Measurements from ENCODE around the gene EFCAB11.

EFCAB11 gene

DNA sequence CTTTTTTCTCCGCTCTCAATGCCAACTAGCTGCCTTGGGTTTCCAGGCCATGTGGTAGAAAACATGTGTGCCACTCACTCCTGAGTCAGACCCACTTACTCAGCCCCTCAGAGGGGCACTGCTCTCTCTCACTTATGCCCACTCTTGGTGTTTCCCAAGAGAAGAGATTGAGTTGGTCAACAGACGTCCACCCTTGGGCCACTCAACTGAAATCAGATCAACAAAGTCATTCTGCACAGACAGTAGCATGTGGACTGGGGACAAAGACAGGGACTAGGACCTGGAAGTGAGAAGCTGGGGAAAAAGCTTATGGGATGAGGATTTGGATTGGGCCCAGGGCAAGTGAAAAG lies 161.2 kb downstream of the EFCAB11 start:
- Histone ChIP-seq H3K27ac (peak overlapping the region in 4 of 21 experiments; percentile 17 to 74 (median 66)), H3K4me3 (no peak overlapping the region)

DNA sequence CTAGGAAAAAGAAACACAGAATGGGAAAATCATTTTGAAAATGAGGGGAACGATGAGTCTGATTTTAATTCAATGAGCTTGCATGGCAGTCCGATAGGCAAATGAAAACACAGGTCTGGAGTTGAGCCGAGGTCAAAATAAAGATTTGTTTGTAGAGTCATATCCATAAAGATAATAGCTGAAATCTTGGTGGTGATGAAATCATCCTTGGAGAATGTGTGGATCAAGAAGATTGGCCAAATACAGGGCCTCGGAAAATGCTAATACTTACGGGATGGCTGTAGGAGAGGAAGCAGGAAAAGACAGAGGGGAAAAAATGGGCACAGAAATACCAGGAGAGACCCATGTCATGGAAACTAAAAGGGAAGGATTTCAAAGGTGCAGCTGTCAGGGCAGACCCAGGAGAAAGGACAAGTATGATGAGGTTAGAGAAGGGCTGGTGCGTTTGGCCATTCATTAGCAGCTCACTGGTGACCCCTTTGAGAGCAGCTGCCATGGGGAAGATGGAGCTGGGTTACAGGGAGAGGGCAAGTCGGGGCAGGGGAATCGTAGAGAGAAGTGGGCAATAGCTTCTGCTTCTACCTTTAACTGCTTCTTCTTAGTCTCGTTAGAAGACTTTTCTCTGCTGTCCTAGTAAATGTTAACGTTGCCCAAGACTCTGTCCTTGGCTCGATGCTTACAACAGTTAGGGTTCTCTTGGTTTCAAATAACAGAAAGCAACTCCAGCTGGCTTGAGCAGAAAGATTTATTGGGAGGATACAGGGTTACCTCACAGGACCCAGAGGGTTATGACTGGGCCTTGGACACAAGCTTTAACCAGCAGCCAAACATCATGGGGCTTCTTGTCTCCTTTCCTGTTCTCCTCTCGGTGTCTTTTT lies 161.8 kb downstream of the EFCAB11 start:
- Histone ChIP-seq H3K4me3 (no peak overlapping the region), H3K27ac (peak overlapping the region in 4 of 21 experiments; percentile 17 to 74 (median 66))

DNA sequence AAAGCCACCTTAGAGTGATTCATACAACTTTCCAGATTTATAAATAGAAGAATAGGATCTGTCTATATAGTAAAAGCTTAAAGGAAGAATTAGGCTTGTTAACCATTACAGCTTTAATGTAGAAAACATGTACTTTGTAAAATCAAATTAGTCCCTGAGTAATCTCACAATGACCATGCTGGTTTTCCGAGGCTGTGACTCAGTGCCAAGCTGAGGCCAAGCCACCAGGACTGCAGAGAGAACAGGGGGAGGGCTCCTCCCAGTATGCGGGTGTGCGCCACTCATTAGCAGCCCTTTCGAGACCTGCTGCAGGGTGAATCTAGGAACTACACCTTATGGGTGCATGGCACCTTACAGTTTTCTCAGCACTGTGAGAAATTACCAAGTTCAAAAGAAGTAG lies 167.0 kb downstream of the EFCAB11 start:
- H3K4me3 ChIP-seq: no peak overlapping the region
- H3K27ac ChIP-seq: no peak overlapping the region

DNA sequence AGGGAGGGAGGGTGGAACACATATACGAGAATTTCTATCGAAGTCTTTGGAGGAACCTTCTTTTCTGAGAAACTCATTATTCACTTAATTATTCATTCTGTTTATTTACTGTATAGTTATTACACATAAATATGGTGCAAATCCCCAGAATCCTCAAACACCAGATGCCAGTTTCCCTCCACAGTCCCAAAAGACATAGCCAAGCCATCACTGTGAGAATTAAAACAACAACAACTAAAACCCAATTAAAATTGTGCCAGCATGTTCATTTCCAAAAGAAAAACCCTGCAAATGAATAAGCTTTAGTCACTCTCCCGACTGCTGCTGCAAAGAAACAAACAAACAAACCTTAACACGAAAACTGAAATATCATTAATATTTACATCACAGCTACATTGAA lies 173.5 kb downstream of the EFCAB11 start:
- no peak overlapping the region for H3K27ac ChIP-seq
- H3K4me3 ChIP-seq: no peak overlapping the region

DNA sequence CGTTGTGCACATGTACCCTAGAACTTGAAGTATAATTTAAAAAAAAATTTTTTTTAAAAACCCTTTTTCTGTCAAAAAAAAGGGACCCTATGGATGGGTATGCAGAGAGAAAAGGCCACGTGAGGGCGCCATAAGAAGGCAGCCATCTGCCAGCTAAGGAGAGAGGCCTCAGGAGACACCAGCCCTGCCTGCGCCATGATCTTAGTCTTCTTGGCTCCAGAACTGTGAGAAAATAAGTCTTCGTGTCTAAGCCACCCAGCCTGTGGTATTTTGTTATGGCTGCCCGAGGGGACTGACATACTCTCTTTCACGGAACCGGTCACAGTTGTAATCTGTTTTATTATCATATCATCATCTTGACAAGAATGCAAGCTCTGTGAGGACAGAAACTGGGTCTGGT lies 174.8 kb downstream of the EFCAB11 start:
- Histone ChIP-seq H3K27ac (no peak overlapping the region), H3K4me3 (no peak overlapping the region)

DNA sequence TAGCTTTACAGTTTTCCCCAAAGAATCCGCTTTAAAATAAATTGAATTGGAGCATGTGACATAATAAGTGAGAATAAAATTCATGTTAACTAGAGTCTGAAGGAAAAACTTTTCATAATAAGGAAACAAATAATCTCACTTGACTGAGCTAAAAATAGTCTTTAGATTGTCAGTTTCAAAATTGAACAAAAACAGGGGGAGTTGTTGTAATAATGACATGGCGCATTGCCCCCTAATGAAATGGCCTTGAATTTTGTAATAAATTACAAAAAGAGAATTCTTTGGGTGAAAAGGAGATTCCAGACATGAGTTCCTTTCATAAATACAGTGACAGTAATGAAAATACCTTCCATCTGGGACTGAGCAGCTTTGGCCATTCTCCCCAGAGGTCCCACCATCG lies 178.6 kb downstream of the EFCAB11 start:
- H3K4me3 ChIP-seq: no peak overlapping the region
- H3K27ac ChIP-seq: no peak overlapping the region

DNA sequence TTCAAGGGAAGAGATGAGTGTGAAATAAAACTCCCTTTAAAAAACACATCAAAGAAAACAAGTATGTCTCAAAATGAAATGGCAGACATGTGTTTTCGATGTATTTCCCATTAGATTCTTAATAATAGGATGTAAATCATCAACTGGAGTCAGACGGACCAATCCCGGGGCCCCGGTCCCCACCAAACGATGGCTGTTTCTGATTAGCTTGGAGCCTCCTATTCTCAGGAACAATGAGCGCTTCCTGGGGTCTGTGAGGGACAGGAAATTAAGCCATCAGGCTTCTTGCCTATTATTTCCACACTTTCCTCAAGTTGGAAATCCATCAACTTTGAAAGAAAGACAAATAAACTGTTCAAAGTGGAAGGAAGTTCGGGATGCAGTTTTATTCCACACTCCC lies 179.4 kb downstream of the EFCAB11 start:
- Histone ChIP-seq H3K27ac (no peak overlapping the region), H3K4me3 (no peak overlapping the region)

DNA sequence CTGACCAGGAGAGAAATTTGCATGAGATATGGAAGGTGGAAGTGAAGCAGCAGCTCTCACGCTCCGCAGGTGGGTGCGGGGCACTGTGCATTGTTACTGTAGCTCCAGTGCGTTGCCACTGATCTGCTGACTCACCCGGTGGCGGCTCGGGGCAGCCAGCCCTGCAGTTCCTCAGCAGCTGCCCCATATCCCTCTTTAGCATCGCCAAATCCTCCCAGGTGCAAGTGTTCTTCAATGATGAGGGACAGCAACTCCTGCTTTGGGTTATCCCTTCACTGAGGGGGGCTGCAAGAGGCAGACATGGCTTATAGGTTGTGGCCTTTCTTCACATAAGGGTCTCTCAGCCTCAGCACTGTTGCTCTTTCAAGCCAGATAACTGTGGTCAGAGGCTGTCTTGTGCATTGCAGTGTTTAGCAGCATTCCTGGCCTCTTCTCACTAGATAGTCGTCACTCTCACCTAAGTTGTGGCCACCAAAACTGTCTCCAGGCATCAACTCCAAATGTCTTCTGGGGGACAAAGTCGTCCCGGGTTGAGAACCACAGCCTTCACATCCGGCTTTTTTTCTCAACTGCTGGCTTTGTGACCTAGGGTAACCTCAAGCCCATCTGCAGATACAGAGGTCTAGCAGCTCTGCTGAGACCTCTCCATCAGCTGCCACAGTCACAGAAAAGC lies 180.8 kb downstream of the EFCAB11 start:
- Histone ChIP-seq H3K4me3 (no peak overlapping the region), H3K27ac (peak overlapping the region in 1 of 21 experiments; percentile 17)

DNA sequence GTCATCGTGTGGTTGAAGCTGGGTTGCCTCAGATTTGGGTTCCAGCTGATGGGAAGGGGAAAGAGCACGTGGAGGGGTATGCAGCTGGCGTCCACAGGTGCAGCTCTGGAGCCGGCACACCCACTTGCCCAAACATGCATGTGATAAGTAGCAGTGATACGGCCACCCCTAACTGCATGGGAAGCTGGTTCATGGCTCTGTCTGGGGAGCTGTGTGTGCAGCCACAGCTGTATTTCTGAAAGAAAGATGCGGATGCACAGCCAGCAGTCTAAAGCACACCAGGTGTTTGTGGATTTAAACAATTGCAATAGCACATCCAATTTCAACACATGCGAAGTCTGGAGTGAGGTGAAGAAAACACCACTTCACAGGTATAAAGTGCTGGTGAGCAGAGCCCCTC lies 181.4 kb downstream of the EFCAB11 start:
- no peak overlapping the region for H3K27ac ChIP-seq
- no peak overlapping the region for H3K4me3 ChIP-seq

DNA sequence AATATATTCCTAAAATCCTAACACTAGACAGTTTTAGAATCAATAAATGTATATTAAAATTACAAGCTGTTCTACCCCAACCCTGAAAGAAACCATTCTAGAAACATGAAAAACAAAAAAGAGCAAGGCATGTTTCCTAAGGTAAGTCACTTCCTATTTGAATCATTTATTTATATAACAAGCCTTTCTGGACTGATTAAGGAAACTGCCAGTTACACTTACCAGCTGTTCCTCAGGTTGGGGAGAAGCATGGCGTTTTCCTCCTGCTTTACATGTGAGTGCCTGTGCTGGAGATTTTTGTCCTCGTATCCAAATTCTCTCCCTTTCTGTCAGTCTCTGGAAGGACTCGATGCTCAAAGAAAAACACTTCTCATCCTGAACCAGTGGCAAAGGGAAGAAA lies 183.3 kb downstream of the EFCAB11 start:
- no peak overlapping the region for H3K27ac ChIP-seq
- H3K4me3 ChIP-seq: no peak overlapping the region

DNA sequence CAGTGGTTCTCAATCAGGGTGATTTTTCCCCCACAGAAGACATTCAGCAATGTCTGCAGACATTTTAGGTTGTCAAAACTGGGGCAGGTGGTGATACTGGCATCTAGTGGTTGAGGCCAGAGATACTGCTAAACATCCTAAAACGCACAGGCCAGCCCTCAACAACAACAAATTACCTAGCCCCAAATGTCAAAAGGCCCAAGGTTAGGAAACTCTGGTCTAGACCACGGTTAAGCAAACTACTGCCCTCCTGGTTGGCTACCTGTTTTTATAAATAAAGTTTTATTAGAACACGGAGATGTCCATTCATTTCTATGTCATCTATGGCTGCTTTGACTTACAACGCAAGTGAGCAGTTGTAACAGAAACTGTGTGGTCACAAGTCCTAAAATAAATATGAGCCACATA lies 186.7 kb downstream of the EFCAB11 start:
- H3K27ac ChIP-seq: no peak overlapping the region
- H3K4me3 ChIP-seq: no peak overlapping the region

DNA sequence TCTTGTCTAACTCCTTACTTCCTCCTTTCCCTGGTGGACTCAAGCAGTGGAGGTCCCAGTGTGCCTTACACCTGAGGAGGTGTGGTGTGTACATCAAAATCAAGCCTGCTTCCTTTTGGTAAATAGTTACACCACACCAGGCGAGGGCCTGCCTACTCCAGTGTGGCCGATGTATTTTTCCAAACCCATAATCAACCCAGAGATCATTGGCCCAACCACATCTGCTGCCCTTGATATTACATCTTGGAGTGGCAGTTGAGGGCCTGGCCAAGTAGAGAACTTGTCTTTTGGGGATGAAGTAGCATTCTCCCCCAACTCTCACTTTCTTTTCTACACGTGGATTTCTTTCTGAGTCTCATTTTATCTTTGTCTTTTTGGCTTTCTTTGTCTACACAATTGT lies 187.4 kb downstream of the EFCAB11 start:
- no peak overlapping the region for H3K27ac ChIP-seq
- no peak overlapping the region for H3K4me3 ChIP-seq

DNA sequence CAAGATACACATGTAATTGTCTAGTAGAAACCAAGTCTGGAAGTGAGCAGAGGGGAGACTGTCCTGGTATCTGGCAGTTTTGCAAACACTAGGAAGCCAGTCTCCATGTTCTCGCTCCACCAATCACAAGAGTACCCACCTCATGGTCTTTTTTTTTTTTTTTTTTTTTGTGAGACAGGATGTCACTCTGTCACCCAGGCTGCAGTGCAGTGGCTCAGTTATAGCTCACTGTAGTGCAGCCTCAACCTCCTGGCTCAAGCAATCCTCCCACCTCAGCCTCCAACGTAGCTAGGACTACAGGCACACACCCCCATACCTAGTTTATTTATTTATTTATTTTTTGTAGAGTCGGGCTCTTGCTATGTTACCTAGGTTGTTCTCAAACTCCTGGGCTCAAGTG lies 189.2 kb downstream of the EFCAB11 start:
- H3K4me3 ChIP-seq: no peak overlapping the region
- H3K27ac ChIP-seq: no peak overlapping the region

DNA sequence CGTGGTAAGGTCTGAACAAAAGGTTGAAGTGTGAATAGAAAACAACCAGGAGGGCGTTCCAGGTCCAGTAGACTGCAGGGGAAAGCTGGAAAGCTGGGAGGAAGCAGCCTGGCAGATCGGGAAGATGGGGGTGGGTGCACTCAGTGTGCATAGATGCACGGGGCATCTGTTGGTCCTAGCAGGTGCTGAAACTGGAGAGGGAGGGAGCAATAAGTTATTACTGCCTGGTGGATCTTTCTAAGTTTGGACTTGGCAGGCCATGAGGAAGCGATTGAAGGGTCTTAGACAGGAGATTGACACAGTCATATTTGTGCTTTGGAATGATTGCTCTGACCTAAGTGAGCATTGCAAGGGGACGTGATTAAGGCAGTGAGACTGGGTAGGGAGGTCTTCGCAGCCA lies 194.4 kb downstream of the EFCAB11 start:
- H3K27ac ChIP-seq: no peak overlapping the region

DNA sequence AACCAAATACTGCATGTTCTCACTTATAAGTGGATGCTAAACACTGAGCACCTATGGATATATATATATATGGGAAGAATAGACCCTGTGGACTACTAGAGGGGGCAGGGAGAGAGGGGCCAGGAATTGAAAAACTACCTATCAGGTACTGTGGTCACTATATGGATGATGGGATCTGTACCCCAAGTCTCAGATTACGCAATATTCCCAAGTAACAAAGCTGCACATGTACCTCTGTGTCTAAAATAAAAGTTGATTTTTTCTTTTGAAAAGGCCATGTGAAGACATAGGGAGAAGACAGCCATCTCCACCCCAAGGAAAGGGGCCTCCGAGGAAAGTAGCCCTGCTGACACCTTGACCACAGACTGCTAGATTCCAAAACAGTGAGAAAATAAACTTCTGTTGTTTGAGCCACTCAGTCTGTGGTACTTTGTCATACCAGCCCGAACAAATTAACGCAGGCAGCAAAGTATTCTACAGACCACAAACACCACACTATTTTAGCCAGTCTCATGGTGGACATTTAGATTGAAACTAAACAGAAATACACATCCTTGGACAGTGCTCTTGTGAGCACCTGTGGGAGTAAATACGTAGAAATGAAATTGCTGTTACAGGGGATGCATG lies 197.1 kb downstream of the EFCAB11 start:
- Histone ChIP-seq H3K27ac (no peak overlapping the region), H3K4me3 (no peak overlapping the region)

More for the DNA sequence above, 194.4 kb downstream of the EFCAB11 start:
- H3K4me3 ChIP-seq: no peak overlapping the region

DNA sequence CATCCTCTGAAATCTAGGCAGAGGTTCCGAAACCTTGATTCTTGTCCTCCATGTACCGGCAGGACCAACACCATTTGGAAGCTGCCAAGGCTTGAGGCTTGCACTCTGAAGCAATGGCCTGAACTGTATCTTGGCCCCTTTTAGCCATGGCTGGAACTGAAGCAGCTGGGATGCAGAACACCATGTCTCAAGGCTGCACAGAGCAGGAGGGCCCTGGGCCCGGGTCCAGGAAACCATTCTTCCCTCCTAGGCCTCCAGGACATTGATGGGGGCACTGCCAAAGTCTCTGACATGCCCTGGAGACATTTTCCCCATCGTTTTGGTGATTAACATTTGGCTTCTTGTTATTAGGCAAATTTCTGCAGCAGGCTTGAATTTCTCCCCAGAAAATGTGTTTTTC lies 198.7 kb downstream of the EFCAB11 start:
- no peak overlapping the region for H3K4me3 ChIP-seq
- no peak overlapping the region for H3K27ac ChIP-seq

DNA sequence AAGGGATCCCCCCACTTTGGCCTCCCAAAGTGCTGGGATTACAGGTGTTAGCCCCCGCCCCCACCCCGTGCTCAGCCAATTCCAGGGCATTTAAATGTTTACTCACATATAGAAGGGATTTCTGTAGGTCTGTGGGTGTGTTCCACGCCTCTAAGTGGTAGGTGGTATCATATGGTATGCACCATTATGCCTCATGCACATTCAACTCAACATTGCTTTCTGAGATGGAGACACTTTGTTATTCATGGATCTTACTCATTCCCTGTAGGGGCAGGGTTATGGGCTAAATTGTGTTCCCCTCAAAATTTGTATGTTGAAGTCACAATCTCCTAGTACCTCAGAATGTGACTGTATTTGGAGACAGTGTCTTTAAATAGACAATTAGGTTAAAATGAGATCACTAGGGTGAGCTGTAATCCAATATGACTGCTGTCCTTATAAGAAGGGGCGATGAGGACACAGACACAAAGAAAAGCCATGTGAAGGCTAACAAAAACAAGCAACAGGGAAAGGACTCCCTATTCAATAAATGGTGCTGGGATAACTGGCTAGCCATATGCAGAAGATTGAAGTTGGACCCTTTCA lies 200.6 kb downstream of the EFCAB11 start:
- H3K4me3 ChIP-seq: no peak overlapping the region

DNA sequence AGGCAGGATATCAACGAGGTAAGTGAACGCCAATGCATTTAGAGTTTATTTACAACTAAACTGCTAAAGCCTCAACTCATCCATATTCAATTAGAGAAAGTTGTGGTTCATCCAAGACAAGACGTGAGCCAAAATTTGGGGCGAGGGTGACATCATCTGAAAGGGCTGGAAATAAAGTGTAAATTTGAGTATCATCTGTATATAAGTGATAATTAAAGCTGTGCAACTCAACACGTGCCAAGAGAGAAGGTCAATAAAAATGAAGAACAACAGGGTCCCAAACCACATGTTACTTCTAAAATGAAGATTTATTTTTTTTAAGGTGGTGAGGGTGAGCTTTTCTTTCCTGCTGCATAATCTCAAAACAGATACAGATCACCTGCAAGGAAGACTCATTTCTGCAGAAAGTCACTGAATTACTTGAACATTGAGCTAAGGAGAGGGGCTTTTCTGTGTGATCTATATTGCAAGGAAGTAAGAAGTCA lies 203.6 kb downstream of the EFCAB11 start:
- Histone ChIP-seq H3K27ac (no peak overlapping the region), H3K4me3 (no peak overlapping the region)

More for the DNA sequence above, 200.6 kb downstream of the EFCAB11 start:
- no peak overlapping the region for H3K27ac ChIP-seq

DNA sequence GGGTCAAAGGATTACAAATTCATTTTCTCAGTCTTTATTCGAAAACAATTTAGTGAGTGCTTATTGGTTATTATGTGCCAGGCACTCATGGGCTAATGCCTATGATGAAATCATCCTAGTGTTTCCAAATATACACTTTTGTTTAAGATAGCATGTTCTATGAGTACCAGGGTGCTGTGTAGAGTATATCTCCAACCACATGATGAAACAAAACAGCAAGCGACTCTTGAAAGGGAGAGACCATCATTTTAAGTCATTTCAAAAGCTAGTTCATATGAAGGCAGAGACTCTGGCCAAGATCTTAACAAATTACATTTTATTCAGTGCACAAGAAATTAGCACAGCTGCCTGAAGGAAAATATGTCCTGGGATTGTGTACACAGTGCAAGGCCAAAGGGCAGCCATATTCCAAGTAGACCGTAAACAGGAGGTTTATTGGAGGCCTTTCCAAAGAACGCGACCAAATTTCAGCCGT lies 204.2 kb downstream of the EFCAB11 start:
- H3K4me3 ChIP-seq: no peak overlapping the region
- H3K27ac ChIP-seq: peak overlapping the region in 1 of 21 experiments; percentile 17

DNA sequence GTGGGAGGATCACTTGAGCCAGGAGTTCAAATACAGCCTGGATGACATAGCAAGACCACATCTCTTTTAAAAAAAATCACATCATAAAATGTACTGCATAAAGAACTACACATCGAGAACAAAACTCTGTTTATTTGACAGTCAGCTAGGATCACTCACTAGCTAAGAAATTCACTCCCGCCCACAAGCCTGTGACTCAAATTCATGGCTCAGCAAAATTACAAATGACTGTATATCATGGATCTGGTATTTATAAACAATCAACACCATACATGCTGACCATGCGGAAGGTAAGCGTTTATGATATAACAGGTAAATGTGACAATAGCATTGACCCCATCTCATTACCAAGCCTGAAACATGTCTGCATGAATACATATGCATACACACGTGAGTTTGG lies 206.5 kb downstream of the EFCAB11 start:
- Histone ChIP-seq H3K4me3 (no peak overlapping the region), H3K27ac (no peak overlapping the region)

Measured in skin epidermis (tissue), 12 donors.